H1 (cell line): Measurements from ENCODE around the gene MS4A15. TPM values are rescaled to one million over a fixed set of nuclear protein-coding genes. Genes with fewer than 3 reads are reported as not detected.

Experiments
- CHD2 ChIP-seq: IDR thresholded peaks from 2 replicates; pipeline ENCODE4 v1.6.1; 2012; ENCODE audit warnings: low read length, improper control_type of control experiment
- MAX ChIP-seq: IDR thresholded peaks from 2 replicates; pipeline ENCODE4 v1.6.1; 2012; ENCODE audit warnings: inconsistent platforms
- RAD21 ChIP-seq, 2 experiments: IDR thresholded peaks in 1 of 2; conservative IDR thresholded peaks in 1 of 2; 2 replicates each; pipeline ENCODE4 v1.6.1; 2011; ENCODE audit warnings: low read depth in 2 of 2, low read length in 2 of 2, improper control_type of control experiment in 1 of 2, inconsistent platforms in 1 of 2, mild to moderate bottlenecking in 1 of 2, moderate library complexity in 1 of 2
- YY1 ChIP-seq: IDR thresholded peaks from 2 replicates; pipeline ENCODE4 v1.6.1; 2011; ENCODE audit warnings: low read depth, mild to moderate bottlenecking, low read length
- polyA plus RNA-seq, 7 experiments: library from polyadenylated mRNA; depleted of rRNA in 3 of 7; stranded (reverse) in 5 of 7; unstranded in 2 of 7; fragments of >200 nt in 5 of 7; fragments of 200-250 nt in 2 of 7; gene quantifications; 1 replicate in 5 of 7; 2 replicates in 1 of 7; 4 replicates in 1 of 7; pipeline versions ENCODE4 v1.2.1 to v1.2.3, GENCODE V29; 2011 to 2013; ENCODE audit warnings: missing spikeins in 2 of 7, mixed read lengths in 2 of 7
- total RNA-seq: library from RNA; stranded (reverse); fragmentation: NEBNext Ultra II Directional; extraction: Animal tissue kit (Norgen Biotek cat#: 25700); gene quantifications from 2 replicates; pipeline ENCODE4 v1.2.1, GENCODE V29; 2021

MS4A15 gene
- total and polyA plus RNA-seq, 2 of the 8 experiments (the other 6 are each of a cell fraction or from before 2014, with no cell fraction given): 0.15 to 0.17 TPM

GRCh38 chr11:60775420-60775961, 18.8 kb downstream of the MS4A15 start (continued):
- TF ChIP-seq RAD21 (IDR thresholded peaks at IDR 0.05 in 1 of 2, conservative IDR thresholded peaks at IDR 0.05 in 1 of 2; ENCODE audit: low read depth in 2 of 2, low read length in 2 of 2) (peak; percentile 81 to 86), CHD2 (no peak), MAX (peak; percentile 59), YY1 (peak; percentile 38; the same call in 1 of the 2 replicates)
